DMS79 treated with DMSO at 0.1 percent for 48 hours (cell line): Measurements from ENCODE around the gene PPIL1.

Source experiments
- DNase-seq: peaks from one replicate; lab custom pipeline; 2025; lab: John Stamatoyannopoulos, UW

PPIL1 gene

DNA sequence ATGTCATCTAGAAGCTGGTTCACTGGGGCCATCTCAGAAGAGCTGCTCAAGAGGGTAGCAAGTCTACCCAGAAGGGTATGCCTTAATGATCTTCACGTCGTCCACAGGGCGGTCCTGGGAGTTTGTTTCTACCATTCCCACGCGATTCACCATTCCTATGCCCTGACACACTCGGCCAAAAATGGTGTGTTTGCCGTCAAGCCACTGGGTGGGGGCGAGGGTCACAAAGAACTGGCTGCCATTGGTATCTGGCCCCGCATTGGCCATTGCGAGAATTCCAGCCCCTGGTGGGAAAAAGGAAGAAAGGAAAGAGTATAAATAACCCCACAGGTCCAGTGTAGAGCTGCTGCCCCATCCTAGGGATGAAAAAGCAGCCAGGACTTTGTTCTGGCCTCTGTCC is 18.9 kb downstream of the PPIL1 start:
- DNase-seq: no peak

DNA sequence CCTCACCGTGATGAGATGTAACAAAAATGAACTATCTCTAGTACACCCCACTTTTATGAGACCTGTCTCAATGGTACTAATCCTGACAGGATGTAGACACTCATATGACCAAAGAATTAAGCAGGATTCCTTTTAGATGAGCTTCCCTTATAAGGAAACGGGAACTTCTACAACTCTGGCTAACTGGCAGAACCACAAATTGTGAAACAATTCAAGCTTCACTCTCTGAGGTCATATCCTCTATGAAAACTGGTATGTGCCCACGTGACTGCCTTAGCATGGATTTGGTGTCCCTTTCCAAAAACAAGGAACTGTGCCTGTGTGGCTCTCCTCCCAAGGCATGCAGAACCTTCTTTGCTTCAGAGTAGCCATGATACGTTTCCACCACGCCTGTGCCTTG is 21.3 kb downstream of the PPIL1 start:
- DNase-seq: no peak

DNA sequence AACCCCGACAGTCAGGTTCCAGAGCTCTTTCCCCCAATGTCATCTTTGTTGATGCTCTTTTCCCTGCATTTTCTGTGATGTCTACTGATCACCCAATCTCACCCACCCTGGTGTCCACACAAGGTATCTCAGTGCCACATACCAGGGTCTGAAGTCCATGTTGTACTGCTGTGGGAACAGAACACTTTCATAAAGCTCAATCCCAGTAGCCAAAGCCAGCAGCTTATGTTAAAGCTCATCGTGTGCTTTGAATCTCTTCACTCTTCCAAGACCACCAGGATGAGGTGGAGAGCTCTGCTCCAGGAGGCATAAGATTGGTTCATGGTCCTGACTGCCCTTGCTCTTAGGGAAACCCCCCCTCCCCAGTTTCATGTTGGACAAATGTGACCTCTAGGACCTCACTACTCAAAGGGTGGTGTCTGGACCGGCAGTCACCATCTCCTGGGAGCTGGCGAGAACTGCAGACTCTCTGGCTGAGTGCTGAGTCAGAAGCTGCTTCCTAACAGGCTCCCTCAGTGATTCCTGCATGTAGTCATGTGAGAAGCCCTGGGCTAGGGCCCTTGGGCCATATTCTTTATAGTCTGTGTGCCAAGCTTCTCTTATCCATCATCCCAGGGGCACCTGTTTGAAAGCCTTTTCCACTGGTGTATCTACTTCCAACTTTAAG is 22.0 kb downstream of the PPIL1 start:
- DNase-seq: no peak

DNA sequence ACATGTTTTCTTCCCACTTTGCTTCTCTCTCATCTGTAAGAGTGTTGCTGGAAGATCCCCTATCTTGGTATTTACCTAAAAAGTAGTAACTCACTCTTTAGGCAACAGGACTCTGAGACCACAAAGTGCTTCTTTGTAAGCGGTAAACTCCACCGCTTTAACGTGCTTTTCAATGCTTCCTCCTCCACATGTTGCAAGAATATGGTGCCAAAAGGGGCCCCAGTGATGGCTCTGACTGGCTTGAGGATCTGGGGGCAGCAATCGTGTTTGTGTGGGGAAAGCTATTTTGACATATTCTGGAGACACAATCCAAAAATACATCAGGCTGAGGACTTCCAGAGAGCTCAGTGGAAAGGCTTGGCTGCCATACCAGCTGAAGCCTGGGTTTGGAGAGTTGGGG is 23.0 kb downstream of the PPIL1 start:
- DNase-seq: peak; percentile 52

DNA sequence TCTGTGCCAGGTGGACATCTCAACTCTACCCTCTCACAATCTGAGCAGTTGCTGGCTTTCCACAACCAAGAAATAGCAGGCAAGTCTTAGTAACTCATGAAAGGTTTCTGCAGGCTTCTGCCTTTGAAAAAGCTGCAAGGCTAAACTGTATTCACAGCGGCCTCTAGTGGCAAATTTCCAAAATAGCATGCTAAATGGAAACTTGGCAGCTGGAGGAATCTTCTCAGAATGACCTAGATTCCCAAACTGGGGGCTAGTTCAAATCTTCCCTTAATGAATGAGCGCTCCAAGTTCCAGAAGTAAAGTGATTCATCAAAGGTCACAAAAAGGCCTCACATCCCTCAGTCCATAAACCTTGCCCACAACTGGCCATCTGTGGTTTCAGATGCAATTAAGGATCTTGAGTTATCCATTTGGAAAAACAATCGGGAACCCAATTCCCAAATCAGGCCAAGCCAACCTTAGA is 23.4 kb downstream of the PPIL1 start:
- DNase-seq: peak; percentile 80

DNA sequence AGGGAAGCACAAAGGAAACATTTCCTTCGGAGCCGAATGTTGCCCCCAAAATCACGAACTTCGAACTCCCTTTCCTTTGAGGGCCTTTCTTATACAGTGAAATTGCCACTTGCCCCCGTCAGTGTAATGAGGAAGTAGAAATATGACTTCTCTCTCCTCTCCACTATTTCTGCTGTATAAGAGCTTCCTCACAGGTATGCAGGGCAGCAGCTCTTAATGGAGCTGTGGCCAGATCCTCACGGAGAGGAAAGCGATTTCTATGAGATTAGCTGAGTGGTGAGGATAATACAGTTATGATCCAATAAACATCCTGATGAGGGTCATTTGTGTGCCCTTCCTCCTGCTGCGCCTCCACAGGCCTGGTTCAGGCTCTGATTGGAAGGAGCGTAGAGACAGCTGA is 24.6 kb downstream of the PPIL1 start:
- DNase-seq: peak; percentile 34

DNA sequence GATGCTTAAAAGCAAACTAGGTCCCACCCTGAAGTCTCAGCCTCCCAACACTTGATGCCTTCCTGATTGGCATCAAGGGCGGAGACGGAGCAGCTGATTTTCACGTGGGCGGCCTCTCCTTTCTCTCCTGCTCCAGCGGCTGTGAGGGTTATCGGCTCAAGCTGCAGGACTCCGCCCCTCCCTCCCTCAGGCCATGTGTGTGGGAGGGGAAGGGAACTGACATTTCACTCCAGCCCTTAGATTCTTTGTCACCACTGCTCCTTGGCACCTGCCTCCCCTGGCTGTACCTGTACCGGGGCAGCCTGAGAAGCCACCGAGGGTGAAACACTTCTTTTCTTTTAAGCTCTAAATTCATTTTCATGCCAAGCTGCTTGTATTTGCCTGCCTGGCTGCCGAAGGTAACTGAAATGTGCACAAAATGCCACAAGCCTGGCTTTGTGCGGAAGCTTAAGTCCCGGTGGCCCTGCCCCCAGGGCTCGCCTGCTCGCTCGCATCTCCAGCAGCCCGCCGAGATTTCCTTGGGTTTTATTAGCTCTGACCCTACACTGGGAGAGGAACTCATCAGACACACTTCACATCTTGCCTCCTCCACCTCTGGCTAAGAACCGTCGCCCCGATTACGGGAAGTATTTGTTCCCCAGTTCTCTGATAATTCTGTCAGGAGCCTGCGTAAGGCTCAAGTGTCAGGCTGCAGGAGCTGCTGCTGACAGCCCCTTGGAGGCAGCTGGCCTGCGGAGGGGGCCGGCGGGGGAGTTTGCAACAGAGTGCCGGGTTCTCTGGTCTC is 25.8 kb downstream of the PPIL1 start:
- peak; percentile 94 for DNase-seq

DNA sequence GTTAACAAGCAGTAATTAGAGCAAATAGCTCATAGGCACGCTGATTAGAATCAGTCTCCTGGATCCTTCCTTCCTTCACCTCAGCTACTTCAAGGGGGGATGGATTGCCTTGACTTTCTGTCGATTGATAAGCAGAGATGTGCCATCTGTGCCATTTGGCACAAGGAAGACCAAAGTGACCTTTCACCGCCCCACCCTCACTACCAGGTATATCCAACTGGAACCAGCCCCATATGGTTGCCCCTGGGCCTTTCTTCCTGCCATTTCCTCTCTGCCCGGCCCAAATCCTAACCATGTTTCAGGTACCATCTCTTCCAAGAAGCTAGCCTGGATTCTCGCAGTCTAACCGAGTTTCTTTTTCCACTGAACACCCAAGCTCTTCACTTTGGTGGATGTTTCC is 26.6 kb downstream of the PPIL1 start:
- DNase-seq: no peak

DNA sequence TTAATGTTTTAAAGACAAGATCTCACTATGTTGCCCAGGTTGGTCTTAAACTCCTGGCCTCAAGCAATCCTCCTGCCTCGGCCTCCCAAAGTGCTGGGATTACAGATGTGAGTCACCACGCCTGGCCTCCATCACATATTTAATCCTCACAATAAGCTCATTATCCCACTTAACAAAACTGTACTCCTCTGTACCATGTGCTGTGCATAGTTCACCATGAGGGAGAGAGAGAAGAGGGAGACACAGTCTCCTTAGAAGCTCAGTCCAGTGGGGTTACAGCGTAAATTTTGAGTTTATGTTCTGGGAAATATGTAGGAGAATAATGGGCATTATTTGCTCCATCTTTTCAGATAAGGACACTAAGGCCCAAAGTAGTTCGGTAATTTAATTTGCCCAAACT is 27.5 kb downstream of the PPIL1 start:
- DNase-seq: no peak

DNA sequence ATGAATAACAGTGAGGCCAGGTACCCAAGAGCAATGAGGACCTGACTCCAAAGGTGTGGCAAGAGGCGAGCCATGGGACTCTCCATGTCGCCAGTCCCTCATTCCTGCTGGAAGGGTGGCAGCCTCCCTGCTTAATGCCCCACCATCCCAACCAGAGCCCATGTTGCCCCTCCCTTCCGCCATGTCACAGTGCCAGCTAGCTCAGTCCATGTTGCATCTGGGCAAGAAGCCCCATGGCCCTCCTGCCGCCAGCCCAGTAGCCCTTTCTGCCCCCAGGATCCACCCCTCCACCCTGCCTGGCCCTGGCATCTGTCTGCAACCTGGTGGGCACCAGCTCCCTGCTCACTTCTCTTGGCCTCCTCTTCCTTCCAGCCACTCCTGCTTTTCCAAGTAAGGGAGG is 29.4 kb downstream of the PPIL1 start:
- no peak for DNase-seq

DNA sequence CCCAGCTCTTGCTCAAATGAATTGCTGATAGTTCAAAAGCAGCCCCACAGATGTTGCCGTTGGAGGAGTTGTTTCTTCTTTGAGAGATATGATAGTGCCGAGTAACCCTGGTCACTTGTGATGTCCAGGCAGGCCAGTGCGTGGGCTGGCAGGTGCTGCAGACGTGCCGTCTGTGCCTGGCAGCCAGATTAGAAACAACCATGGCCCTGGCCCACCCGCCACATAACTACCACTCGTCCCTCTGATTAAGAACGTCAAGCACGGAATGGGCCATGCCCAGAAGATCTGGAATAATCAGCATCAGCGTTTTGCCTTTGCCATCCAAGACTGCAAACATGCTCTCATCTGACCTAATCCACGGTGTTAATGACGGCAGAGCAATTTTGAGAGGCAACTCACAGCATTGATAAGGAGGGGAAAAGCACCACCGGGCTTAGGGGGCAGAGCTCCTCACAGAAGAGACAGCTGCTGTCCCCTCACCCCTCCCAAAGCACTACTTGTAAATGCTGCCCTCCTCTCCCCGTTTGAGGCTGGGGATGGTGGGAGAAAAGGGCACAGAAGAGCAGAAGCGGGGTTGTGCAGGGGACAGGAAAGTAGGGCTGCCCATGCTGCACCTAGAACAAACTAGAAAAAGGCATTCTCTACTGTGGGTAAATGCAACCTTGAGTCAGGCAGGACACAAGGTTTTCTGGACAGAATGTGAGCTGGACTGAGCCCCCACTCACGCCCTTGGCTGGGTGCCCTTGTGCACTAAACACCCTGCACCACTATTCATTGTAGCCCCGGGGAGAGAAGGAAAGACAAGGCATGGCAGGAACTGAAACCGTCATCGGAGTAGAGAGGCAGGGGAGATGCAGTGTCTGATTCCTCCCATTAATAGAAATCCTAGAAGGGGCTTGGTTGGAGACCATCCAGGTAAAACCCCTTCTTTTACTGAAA is 30.1 kb downstream of the PPIL1 start:
- no peak for DNase-seq

DNA sequence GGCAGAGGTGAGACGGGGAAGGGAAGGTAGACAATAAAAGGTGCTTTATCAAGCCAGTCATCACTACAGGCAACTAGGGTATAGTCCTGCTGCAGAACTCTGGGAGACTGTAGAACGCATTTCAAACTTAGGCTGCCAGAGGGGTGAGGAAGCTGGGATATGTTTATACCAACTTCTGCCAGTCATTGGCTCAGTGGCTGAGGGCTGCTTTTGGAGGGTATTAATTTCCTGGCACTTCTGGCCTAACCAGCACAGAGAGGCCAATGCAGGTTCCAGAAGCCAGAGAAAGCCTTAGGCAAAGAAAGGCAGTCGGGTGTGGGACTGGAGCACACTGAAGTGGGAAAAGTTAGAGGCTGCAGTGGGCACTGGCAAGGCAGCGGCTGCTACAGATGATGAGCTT is 31.4 kb downstream of the PPIL1 start:
- DNase-seq: no peak

DNA sequence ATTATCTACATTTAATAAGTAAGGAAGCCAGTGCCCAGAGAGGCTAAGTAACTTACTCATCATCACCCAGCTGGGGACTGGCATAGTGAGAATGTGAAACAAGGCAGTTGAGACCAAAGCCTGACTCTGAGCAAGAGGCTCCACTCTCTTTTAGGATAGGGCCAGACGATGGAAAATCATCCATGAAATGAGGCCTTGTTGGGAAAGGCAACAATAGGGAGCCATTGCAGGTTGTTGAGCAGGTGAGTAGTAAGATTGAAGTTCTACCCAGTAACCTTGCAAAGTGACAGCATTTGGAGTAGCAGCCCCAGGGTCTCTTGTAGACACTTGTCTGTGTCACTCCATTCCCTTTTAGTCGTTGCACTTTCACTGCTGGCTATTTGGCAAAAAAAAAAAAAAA is 32.8 kb downstream of the PPIL1 start:
- DNase-seq: no peak

DNA sequence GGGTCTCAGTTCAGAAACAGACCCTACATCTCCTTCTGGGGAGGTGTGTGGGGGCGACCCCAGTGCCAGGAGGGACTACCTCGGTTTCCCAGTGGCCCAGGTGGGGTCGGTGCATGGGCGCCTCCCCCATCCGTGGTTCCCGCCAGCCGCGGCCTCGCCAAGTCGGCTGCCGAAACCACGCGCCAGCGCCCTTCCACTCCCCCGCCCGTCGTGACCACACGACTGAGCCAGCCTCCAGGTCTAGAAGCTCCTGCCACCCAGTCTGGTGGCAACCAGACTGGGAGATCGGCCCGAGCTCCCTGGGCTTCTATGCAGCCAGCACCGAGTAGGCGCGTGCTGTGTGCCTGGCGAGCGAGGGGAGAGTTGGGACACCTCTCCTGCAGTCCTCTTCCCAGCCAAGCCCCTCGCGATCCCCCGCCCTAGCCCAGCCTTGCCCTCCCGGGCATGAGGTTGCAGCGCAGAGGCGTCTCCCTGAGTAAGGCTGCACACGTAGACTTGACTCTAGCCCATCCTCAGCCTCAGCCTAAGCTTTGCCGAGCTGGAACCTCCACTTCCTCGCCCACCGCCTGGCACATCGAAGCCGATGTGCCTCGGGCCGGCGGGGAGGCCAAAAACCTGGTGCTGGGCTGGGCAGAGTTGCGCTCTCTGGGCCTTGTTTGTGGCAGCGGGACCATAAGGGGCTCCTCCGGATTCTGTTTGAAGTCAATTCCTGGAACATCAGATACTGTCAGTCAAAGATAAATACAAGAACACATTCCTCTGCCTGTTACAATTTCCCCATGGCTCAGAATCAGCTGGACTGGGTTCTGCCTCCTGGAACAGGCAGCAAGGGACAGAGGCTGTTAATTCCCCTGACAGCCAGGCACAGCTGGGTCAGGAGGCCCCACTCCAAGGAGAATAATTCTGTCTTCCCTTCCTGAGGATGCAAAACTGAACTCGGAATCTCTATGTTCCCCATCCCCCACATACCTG is 33.9 kb downstream of the PPIL1 start:
- DNase-seq: no peak

DNA sequence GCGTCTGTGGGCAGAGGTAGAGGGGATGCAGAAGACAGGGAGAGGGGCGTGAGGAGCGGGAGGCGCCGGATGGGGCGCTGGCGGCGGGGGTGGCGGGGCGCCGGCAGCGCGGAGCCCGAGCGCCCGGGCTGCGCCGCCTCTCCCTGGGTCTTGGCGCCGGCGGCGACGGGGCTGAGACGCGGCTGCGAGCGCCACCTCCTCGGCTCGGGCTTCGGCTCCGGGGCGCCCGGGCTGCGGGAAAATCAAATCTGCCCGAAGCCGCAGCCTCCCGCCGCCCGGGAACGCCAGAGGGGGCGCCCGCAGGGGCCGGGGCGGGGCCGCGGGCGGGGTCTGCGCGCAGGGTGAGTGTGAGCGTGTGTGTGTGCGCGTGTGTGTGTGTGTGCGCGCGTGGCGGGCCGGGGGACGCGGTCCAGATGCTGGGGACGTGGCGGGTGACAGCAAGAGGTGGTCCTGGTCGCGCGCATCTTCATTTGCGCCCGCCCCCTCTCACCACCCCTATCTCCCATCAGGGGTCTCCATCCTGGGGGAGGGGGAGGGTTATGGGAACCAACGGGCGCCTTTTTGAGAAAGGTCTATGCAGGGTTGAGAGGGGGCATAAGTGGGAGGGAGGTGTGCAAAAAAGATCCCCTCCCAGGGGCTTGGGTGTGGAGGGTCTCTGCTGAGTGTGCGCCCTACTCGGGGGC is 34.7 kb downstream of the PPIL1 start:
- peak; percentile 18 for DNase-seq

DNA sequence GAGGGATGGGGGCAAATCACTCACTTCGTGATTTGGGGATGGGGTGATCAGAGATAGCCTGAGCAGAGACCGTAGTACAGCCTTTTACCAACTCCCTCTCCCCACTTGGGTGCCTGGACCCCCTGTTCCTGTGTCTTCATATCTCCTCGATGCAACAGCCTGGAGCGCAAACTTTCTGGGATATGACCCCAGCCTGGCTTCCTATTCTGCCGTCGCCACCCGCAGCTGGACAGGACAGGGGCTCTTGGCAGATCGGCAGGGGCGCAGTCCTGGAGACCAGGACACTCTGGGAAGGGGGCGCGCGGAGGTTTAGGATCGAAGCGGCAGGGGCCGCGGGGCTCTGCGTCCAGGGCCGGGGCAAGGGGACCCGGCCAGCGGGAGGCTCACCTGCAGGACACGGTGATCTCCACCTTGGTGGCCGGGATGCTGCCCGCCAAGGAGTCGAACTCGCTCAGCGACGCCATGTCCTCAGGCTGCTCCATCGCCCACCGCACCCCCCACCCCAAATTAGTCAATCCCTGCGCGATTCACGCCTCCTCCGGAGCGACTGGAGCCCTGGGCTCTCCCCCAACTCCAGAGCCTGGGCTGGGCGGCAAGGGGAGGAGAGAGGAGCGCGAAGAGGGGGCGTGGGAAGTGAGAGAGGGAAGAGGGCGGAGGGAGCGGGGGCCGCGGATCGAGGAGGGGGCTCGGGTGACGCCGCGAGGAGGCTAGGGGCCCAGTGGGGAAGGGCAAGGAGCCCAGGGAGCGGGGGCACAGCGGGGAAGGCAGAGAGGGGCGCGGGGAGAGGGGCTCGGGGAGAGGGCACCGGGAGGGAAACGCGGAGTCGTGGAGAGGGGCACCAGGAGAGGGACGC is 35.5 kb downstream of the PPIL1 start, which contains the start of gene CPNE5:
CPNE5 (minus strand) TSS at position 549 of the 853 bp plus-strand sequence; CDS start at position 482, 67 bp downstream.
- DNase-seq: peak; percentile 43

DNA sequence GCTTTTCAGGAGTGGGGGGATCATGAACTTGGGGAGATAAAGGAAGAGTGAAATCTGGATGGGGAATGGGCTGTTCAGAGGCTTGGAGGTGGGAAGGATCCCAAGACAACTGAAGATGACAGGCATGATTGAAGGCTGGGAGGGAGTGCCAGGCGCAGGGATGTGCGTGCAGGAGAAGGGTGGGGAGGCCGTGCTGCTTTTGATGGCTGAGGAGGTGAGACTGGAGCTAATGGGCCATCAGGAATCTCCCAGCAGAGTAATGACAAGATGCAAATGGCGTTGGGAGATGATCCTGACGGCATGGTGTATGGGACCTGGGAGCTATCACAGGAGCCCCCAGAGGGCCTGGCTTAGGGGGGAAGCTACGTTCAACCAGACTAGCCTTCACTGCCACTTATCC is 36.9 kb downstream of the PPIL1 start:
- no peak for DNase-seq

DNA sequence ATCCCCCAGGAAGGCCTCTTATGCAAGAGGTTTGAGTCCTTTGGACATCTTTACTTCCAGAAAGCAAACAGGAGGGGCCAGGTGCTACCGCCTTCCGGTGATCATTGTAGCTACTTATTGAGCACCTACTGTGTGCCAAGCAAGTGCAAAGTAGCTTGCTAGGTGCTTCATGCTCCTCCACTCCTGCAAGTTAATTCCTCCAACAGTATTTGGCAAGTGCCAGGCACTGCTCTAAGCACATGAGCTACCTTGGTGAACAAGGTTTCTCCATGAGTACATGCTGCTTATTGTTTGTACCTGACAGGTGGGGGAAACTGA is 37.6 kb downstream of the PPIL1 start:
- DNase-seq: no peak

DNA sequence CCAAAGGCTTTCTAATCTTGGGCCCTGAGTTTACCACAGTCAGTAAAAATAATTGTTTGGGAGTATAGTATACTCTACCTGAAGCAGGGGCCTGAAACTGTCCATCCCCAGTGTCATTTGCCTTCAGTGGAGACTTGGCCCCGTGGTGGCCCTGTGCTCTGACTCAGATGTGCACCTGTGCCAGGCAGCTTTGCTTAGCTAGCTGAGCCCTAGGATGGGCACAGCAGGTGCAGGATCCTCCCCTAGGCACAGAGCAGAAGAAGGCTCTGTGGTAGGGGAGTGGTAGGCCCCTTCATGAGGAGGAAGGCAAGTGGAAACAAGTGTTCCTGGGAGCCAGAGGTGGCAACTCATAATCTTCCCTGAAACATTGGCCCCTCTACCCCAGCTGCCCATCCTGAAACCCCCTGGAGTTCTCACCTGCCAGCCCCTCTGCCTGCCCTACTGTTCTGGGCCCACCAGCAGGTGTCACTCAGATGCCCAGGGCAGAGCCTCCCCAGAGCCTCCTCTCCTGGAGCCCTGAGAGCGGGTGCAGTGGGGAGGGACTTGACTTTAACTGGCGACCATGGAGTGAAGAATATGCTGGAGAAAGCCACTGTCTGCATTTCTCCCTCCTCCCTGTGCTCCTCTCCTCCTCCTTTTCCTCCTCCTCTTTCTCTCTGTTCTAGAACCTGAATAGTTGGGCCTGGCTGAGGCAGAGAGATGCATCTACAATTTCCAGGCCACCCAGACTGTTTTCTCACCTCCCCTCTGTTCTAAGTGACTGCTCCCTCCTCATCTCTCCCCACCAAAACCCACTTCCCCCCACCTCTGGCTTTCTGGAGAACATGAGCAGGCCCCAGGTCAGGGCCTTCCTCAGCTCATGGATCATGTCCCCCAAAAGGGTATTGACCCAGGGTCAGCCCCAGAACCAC is 38.2 kb downstream of the PPIL1 start:
- no peak for DNase-seq
